MCF 10A (cell line): ENCODE data around the gene DLG4. TPM values are rescaled to one million over a fixed set of nuclear protein-coding genes. Genes with fewer than 3 reads are reported as not detected.

Source experiments
- BruUV-seq: library from RNA; stranded (reverse); fragments of 400-500 nt; replicated peaks from 2 replicates; lab custom pipeline; 2021; lab: Mats Ljungman, UMichigan
- CTCF ChIA-PET: fragments of 300-600 bp; sonication (Branson Sonifier 250); formaldehyde crosslinking; extraction: SDS; loops from one replicate; lab custom pipeline; 2021; ENCODE audit warnings: antibody characterized with exemption, inconsistent platforms; lab: Yijun Ruan, JAX
- POLR2A ChIA-PET: fragments of 300-600, 350-650 bp; sonication (Branson Sonifier 250); formaldehyde crosslinking; extraction: SDS; loops from one replicate; lab custom pipeline; 2020; ENCODE audit warnings: antibody characterized with exemption, inconsistent platforms; lab: Yijun Ruan, JAX
- DNase-seq: peaks from one replicate; pipeline ENCODE4 v3.0.0-alpha.2; 2018; ENCODE audit not compliant: unreplicated experiment
- H3K27ac Mint-ChIP-seq: one replicate; pipeline ENCODE4 v1.8.0; 2022; ENCODE audit warnings: mild to moderate bottlenecking, low read depth, mixed read lengths; ENCODE audit not compliant: unreplicated experiment
- H3K27me3 Mint-ChIP-seq: one replicate; pipeline ENCODE4 v1.8.0; 2022; ENCODE audit warnings: mixed read lengths; ENCODE audit not compliant: insufficient read depth, unreplicated experiment
- H3K36me3 Mint-ChIP-seq: one replicate; pipeline ENCODE4 v1.8.0; 2022; ENCODE audit warnings: mild to moderate bottlenecking, moderate library complexity, mixed read lengths; ENCODE audit not compliant: insufficient read depth, unreplicated experiment
- H3K4me1 Mint-ChIP-seq: one replicate; pipeline ENCODE4 v1.8.0; 2022; ENCODE audit warnings: mixed read lengths; ENCODE audit not compliant: insufficient read depth, unreplicated experiment
- H3K4me3 Mint-ChIP-seq: one replicate; pipeline ENCODE4 v1.8.0; 2022; ENCODE audit warnings: mild to moderate bottlenecking, moderate library complexity, mixed read lengths; ENCODE audit not compliant: unreplicated experiment
- H3K9me3 Mint-ChIP-seq: one replicate; pipeline ENCODE4 v1.8.0; 2022; ENCODE audit warnings: mixed read lengths; ENCODE audit not compliant: unreplicated experiment
- intact Hi-C: fragments of 100-400 bp; cut with micrococcal nuclease; formaldehyde crosslinking; loops from 2 replicates; pipeline ENCODE4 v1.14.1; 2022
- total RNA-seq: library from RNA; stranded (reverse); gene quantifications from 2 replicates; pipeline ENCODE4 v1.2.3, GENCODE V29; 2022
- TF ChIP-seq, protein P1 (sequence below): fragments of 200-600 bp; IDR thresholded peaks from one replicate; pipeline ENCODE4 v1.8.0; 2022; ENCODE audit warnings: antibody characterized with exemption, mild to moderate bottlenecking; ENCODE audit not compliant: unreplicated experiment

DLG4 gene
- total RNA-seq, 1 experiment from 2014 or later: 7.6 TPM

DNA sequence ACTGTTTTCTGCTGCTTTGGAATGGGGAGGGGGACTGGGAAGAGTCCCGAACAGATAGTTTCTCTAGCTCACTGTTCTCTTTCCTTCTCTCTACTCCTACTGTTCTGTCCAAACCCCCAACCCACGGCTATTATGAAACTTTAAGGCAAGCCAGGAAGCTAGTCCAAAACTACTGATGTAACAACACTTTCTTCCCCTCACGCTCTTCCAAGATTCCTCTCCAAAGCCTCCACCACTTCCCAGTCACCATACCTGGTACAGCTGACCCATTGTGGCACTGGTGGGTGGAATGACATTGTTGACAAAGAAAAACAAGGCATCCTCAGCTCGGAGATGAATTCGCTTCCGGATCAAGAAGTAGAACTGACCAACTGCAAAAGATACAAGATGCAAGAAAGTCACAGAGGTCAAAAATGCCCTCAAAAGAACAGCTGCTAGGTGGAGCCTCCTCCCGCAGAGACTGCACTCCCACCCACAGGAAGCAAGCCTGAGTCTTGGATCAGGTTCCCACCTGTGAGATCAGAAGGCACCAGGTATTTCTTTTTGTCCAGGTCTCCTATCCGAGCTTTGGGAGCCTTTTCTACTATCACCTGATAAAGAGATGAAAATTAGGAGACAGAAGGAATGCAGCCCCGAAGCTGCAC lies 21.6 kb upstream of the DLG4 start:
- intact Hi-C loops: no loop called here
- Mint-ChIP-seq H3K27ac (peak overlapping the region; percentile 99), H3K27me3 (no peaks in the 10 kb centered on the region), H3K4me1 (peaks cover 38% of the 10 kb centered on the region), H3K4me3 (peak overlapping the region; percentile 100), H3K36me3 (peaks cover 90% of the 10 kb centered on the region), H3K9me3 (no peaks in the 10 kb centered on the region)
- TF ChIP-seq, protein P1, sequence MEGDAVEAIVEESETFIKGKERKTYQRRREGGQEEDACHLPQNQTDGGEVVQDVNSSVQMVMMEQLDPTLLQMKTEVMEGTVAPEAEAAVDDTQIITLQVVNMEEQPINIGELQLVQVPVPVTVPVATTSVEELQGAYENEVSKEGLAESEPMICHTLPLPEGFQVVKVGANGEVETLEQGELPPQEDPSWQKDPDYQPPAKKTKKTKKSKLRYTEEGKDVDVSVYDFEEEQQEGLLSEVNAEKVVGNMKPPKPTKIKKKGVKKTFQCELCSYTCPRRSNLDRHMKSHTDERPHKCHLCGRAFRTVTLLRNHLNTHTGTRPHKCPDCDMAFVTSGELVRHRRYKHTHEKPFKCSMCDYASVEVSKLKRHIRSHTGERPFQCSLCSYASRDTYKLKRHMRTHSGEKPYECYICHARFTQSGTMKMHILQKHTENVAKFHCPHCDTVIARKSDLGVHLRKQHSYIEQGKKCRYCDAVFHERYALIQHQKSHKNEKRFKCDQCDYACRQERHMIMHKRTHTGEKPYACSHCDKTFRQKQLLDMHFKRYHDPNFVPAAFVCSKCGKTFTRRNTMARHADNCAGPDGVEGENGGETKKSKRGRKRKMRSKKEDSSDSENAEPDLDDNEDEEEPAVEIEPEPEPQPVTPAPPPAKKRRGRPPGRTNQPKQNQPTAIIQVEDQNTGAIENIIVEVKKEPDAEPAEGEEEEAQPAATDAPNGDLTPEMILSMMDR: no peak
- no peak for DNase-seq
- ChIA-PET CTCF (interaction anchor here (0.7 to 1.9 kb wide), 6 partner anchors 9 to 447 kb away, joined by 3 to 9 read pairs (median 3); partner anchors contain the start of gene TP53), POLR2A (interaction anchor here (0.6 to 14.3 kb wide), 16 partner anchors 7 to 446 kb away, joined by 3 to 278 read pairs (median 12); partner anchors contain the start of genes ACADVL, CTDNEP1, DLG4 and DVL2)
- BruUV-seq: no TSS peak

DNA sequence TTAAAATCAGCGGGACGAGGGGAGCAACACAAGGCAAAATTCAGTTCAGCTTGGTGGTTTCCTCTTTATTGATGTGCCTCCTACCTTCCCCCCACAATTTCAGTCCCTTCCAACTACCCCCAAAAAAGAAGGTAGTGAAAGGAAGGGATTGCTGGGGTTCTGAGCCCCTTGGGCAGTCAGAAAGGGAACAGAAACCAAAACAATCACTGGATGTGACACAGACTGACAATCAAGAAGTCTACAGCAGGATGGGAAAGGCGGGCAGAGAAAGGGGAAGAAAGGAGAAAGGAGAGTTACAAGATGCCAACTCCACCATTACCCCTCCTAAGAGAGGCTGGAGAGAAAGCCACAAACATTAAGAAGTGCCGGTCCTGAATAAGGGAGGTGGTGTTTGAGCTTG lies 20.7 kb upstream of the DLG4 start:
- peaks cover 46% of the 10 kb centered on the region for H3K4me1 Mint-ChIP-seq
- BruUV-seq: TSS peak; percentile 62
- TF ChIP-seq, protein P1: no peak
- H3K9me3 Mint-ChIP-seq: no peaks in the 10 kb centered on the region
- intact Hi-C loops: no loop called here
- H3K4me3 Mint-ChIP-seq: peak overlapping the region; percentile 100
- H3K36me3 Mint-ChIP-seq: peaks cover 89% of the 10 kb centered on the region
- no peak overlapping the region for H3K27ac Mint-ChIP-seq
- ChIA-PET POLR2A (interaction anchor here (0.7 to 14.3 kb wide), 10 partner anchors 9 to 447 kb away, joined by 3 to 278 read pairs (median 8); partner anchors contain the start of genes ACADVL, CTDNEP1, DLG4 and ELP5), CTCF (interaction anchor here (1.7 kb wide), 1 partner anchor 9 kb away, joined by 4 read pairs; no protein-coding TSS in a partner anchor)
- no peaks in the 10 kb centered on the region for H3K27me3 Mint-ChIP-seq
- DNase-seq: no peak

DNA sequence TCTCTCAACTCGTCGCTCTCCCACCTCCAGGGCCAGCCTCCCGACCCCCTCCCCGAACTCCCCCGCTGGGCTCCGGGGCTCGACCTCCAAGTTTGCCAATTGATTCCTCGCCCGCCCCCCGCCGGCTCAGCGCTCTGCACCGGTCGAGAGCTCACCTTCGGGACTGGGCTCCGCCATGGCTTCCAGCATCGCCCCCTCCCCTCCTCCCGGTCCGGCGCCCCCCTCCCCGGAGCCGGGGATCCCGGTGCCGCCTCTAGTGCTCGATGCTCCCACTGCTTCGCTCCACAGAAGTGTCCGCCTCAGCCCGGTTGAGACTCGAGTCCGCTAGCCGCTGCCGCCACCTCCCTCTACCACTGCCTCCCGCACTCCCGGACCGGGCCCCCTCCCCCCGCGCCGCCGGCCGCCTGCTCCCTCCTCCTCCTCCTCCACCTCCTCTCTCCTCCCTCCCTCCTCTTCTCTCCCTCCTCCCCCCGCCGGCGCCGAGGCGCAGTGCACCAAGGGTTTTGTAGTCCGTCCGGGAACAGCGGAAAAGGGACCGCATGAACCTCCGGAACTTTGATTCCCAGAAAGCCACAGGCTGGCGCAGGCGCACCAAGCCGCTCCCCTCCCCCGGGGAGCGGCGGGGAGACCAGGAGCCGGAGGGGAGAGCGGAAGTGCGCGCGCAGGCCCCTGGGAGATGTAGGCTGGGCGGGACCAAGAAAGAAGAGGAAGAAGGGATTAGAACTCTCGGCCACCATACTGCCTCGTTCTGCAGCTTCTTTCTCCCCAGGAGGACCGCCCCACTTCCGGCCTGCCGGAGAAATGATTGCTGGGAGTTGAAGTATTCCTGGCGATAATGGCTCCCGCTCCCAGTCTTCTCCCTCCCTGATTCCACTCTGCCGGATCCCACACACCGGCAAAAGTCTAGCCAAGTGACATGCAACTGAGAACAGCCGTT lies 19.7 kb upstream of the DLG4 start, which contains the start of gene PHF23:
PHF23 (minus strand) TSS at position 367 of the 937 bp plus-strand sequence; CDS start at position 189, 178 bp downstream.
- intact Hi-C loops: no loop called here
- peaks cover 89% of the 10 kb centered on the region for H3K36me3 Mint-ChIP-seq
- ChIA-PET POLR2A (interaction anchor here (0.6 to 14.3 kb wide), 16 partner anchors 8 to 448 kb away, joined by 3 to 278 read pairs (median 6); partner anchors contain the start of genes ACADVL, CTDNEP1, DLG4 and ELP5), CTCF (interaction anchor here (0.6 to 1.7 kb wide), 6 partner anchors 10 to 311 kb away, joined by 3 to 4 read pairs (median 3); no protein-coding TSS in a partner anchor)
- no TSS peak for BruUV-seq
- DNase-seq: peak; percentile 99
- peak within 1 kb of the TSS; percentile 91 for H3K27ac Mint-ChIP-seq
- H3K9me3 Mint-ChIP-seq: no peaks in the 10 kb centered on the region
- peak within 1 kb of the TSS; percentile 100 for H3K4me3 Mint-ChIP-seq
- TF ChIP-seq, protein P1: no peak
- H3K4me1 Mint-ChIP-seq: peaks cover 47% of the 10 kb centered on the region
- H3K27me3 Mint-ChIP-seq: no peaks in the 10 kb centered on the region
